ENCODE results near the gene PRICKLE1.

DNA sequence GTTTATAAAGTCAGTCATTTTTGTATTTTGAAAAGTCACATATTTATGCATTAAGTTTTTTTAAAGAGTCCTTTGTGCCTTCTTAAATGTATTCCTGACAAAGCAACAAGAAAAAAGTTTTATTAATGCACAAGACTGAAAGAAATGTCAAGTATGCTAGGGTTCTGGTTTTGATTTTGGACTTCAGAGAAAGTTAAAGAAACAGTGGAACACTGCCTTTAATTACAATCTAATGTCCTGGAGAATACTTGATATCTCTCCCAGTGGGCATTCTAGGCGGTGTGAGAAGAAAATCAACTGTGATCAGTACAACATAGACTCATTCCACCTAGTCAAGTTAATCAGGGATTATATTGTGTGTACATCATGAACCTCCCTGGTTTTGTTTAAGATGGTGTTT is 49.9 kb downstream of the PRICKLE1 start:
- TF ChIP-seq, protein P1, sequence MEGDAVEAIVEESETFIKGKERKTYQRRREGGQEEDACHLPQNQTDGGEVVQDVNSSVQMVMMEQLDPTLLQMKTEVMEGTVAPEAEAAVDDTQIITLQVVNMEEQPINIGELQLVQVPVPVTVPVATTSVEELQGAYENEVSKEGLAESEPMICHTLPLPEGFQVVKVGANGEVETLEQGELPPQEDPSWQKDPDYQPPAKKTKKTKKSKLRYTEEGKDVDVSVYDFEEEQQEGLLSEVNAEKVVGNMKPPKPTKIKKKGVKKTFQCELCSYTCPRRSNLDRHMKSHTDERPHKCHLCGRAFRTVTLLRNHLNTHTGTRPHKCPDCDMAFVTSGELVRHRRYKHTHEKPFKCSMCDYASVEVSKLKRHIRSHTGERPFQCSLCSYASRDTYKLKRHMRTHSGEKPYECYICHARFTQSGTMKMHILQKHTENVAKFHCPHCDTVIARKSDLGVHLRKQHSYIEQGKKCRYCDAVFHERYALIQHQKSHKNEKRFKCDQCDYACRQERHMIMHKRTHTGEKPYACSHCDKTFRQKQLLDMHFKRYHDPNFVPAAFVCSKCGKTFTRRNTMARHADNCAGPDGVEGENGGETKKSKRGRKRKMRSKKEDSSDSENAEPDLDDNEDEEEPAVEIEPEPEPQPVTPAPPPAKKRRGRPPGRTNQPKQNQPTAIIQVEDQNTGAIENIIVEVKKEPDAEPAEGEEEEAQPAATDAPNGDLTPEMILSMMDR (IDR thresholded peaks at IDR 0.05): no peak
- TF ChIP-seq EZH2 (IDR thresholded peaks at IDR 0.05; ENCODE audit: borderline replicate concordance, insufficient read depth, low read depth, low read length, poor library complexity, severe bottlenecking): no peak
